T-helper 17 cell (primary cell): ENCODE data around the gene OBSL1. TPM values are rescaled to one million over a fixed set of nuclear protein-coding genes. Genes with fewer than 3 reads are reported as not detected.

Experiments
- ATAC-seq: fragments of 150-1000 bp; cut with Tn5 transposase; 2 replicates; pipeline ENCODE4 v1.10.0; 2021; ENCODE audit warnings: mild to moderate bottlenecking, moderate library complexity
- DNase-seq, 3 donors: peaks; one replicate each; pipeline versions ENCODE4 v3.0.0 to v3.0.0-alpha.2; 2020 to 2021
- H3K9me3 ChIP-seq: one replicate; pipeline ENCODE4 v1.7.0; 2013; ENCODE audit warnings: low read length, mild to moderate bottlenecking; ENCODE audit not compliant: control insufficient read depth, poor library complexity, severe bottlenecking
- H3K27ac Mint-ChIP-seq: one replicate; pipeline ENCODE4 v1.8.0; 2022; ENCODE audit warnings: mild to moderate bottlenecking, moderate library complexity, mixed read lengths
- H3K27me3 Mint-ChIP-seq: one replicate; pipeline ENCODE4 v1.8.0; 2022; ENCODE audit warnings: mixed read lengths
- H3K36me3 Mint-ChIP-seq: one replicate; pipeline ENCODE4 v1.8.0; 2022; ENCODE audit warnings: low read depth, mixed read lengths
- H3K4me1 Mint-ChIP-seq: one replicate; pipeline ENCODE4 v1.8.0; 2022; ENCODE audit warnings: mild to moderate bottlenecking, mixed read lengths
- H3K4me3 Mint-ChIP-seq: one replicate; pipeline ENCODE4 v1.8.0; 2022; ENCODE audit warnings: mild to moderate bottlenecking, moderate library complexity, mixed read lengths
- total RNA-seq, 4 donors: library from RNA in 2 of 4; stranded (reverse) in 2 of 4; gene quantifications; one replicate each; pipeline ENCODE4 v1.2.3 and lab custom pipeline; 2022 to 2026

The OBSL1 gene
- total RNA-seq, 2 donors from 2014 or later = 0.67 to 1.1 TPM

GRCh38 chr2:219609149-219609750 is 37.9 kb upstream of the OBSL1 start:
- Mint-ChIP-seq H3K27ac (no peak overlapping the region), H3K27me3 (no peaks in the 10 kb centered on the region), H3K36me3 (peaks cover 12% of the 10 kb centered on the region), H3K4me3 (no peak overlapping the region), H3K4me1 (peaks cover 12% of the 10 kb centered on the region)
- H3K9me3 ChIP-seq = no peaks in the 10 kb centered on the region
- no peak for DNase-seq
- ATAC-seq = no peak

GRCh38 chr2:219608399-219608964 is 37.1 kb upstream of the OBSL1 start:
- H3K27ac Mint-ChIP-seq = no peak overlapping the region
- no peaks in the 10 kb centered on the region for H3K9me3 ChIP-seq
- no peaks in the 10 kb centered on the region for H3K27me3 Mint-ChIP-seq
- peaks cover 14% of the 10 kb centered on the region for H3K4me1 Mint-ChIP-seq
- no peak for DNase-seq
- no peak for ATAC-seq
- peaks cover 14% of the 10 kb centered on the region for H3K36me3 Mint-ChIP-seq
- H3K4me3 Mint-ChIP-seq = no peak overlapping the region

- DNase-seq (no peak), ATAC-seq (no peak)
- no peaks in the 10 kb centered on the region for H3K27me3 Mint-ChIP-seq
- H3K4me3 Mint-ChIP-seq = no peak overlapping the region
- H3K9me3 ChIP-seq = no peaks in the 10 kb centered on the region
- peaks cover 14% of the 10 kb centered on the region for H3K36me3 Mint-ChIP-seq
- H3K27ac Mint-ChIP-seq = no peak overlapping the region
- peaks cover 14% of the 10 kb centered on the region for H3K4me1 Mint-ChIP-seq
Observed at GRCh38 chr2:219607931-219608330, 36.6 kb upstream of the OBSL1 start.

- no peak overlapping the region for H3K4me3 Mint-ChIP-seq
- H3K4me1 Mint-ChIP-seq = peaks cover 4% of the 10 kb centered on the region
- no peaks in the 10 kb centered on the region for H3K27me3 Mint-ChIP-seq
- no peak overlapping the region for H3K27ac Mint-ChIP-seq
- DNase-seq (no peak), ATAC-seq (no peak)
- H3K9me3 ChIP-seq = no peaks in the 10 kb centered on the region
- peaks cover 21% of the 10 kb centered on the region for H3K36me3 Mint-ChIP-seq
Observed at GRCh38 chr2:219605607-219605954, 34.2 kb upstream of the OBSL1 start.

GRCh38 chr2:219603771-219604170 is 32.4 kb upstream of the OBSL1 start:
- H3K9me3 ChIP-seq = no peaks in the 10 kb centered on the region
- no peak overlapping the region for H3K4me3 Mint-ChIP-seq
- peaks cover 22% of the 10 kb centered on the region for H3K36me3 Mint-ChIP-seq
- H3K27ac Mint-ChIP-seq = peak overlapping the region; percentile 60
- H3K4me1 Mint-ChIP-seq = peaks cover 8% of the 10 kb centered on the region
- DNase-seq = no peak
- peak; percentile 36 for ATAC-seq
- no peaks in the 10 kb centered on the region for H3K27me3 Mint-ChIP-seq

- no peak for DNase-seq
- peaks cover 7% of the 10 kb centered on the region for H3K27me3 Mint-ChIP-seq
- H3K36me3 Mint-ChIP-seq = peaks cover 12% of the 10 kb centered on the region
- peak overlapping the region; percentile 95 for H3K4me3 Mint-ChIP-seq
- peaks cover 14% of the 10 kb centered on the region for H3K4me1 Mint-ChIP-seq
- no peaks in the 10 kb centered on the region for H3K9me3 ChIP-seq
- ATAC-seq = no peak
- H3K27ac Mint-ChIP-seq = peak overlapping the region; percentile 94
Observed at GRCh38 chr2:219598308-219599078, 27.2 kb upstream of the OBSL1 start.

GRCh38 chr2:219597552-219598307 is 26.4 kb upstream of the OBSL1 start, which contains the start of gene STK11IP:
Gene STK11IP (plus strand): TSS chr2:219597857. CDS start chr2:219598120, 263 bp downstream.
- H3K9me3 ChIP-seq = no peaks in the 10 kb centered on the region
- Mint-ChIP-seq H3K36me3 (peaks cover 12% of the 10 kb centered on the region), H3K27ac (peak within 1 kb of the TSS; percentile 94), H3K27me3 (peaks cover 14% of the 10 kb centered on the region), H3K4me3 (peak within 1 kb of the TSS; percentile 95), H3K4me1 (peaks cover 14% of the 10 kb centered on the region)
- DNase-seq = peak; percentile 72 to 81 (median 79)
- peak; percentile 91 for ATAC-seq

GRCh38 chr2:219596954-219597551 is 25.7 kb upstream of the OBSL1 start:
- peaks cover 8% of the 10 kb centered on the region for H3K36me3 Mint-ChIP-seq
- peaks cover 14% of the 10 kb centered on the region for H3K4me1 Mint-ChIP-seq
- peak; percentile 3 for ATAC-seq
- peak overlapping the region; percentile 95 for H3K4me3 Mint-ChIP-seq
- peak overlapping the region; percentile 94 for H3K27ac Mint-ChIP-seq
- peaks cover 19% of the 10 kb centered on the region for H3K27me3 Mint-ChIP-seq
- DNase-seq = no peak
- no peaks in the 10 kb centered on the region for H3K9me3 ChIP-seq

- Mint-ChIP-seq H3K4me1 (peaks cover 11% of the 10 kb centered on the region), H3K4me3 (no peak overlapping the region), H3K36me3 (peaks cover 2% of the 10 kb centered on the region), H3K27ac (no peak overlapping the region), H3K27me3 (peaks cover 23% of the 10 kb centered on the region)
- DNase-seq = no peak
- no peaks in the 10 kb centered on the region for H3K9me3 ChIP-seq
- no peak for ATAC-seq
Observed at GRCh38 chr2:219595256-219595655, 23.9 kb upstream of the OBSL1 start.

GRCh38 chr2:219593154-219593553 is 21.8 kb upstream of the OBSL1 start:
- H3K9me3 ChIP-seq = no peaks in the 10 kb centered on the region
- ATAC-seq (no peak), DNase-seq (no peak)
- Mint-ChIP-seq H3K4me1 (peaks cover 5% of the 10 kb centered on the region), H3K4me3 (no peak overlapping the region), H3K36me3 (peaks cover 2% of the 10 kb centered on the region), H3K27ac (no peak overlapping the region), H3K27me3 (peaks cover 26% of the 10 kb centered on the region)

- H3K4me3 Mint-ChIP-seq = no peak overlapping the region
- ATAC-seq = no peak
- H3K9me3 ChIP-seq = no peaks in the 10 kb centered on the region
- H3K4me1 Mint-ChIP-seq = peaks cover 2% of the 10 kb centered on the region
- peaks cover 2% of the 10 kb centered on the region for H3K36me3 Mint-ChIP-seq
- H3K27ac Mint-ChIP-seq = no peak overlapping the region
- peaks cover 30% of the 10 kb centered on the region for H3K27me3 Mint-ChIP-seq
- DNase-seq = no peak
Observed at GRCh38 chr2:219592736-219593135, 21.4 kb upstream of the OBSL1 start.

- Mint-ChIP-seq H3K27me3 (peaks cover 45% of the 10 kb centered on the region), H3K27ac (no peak overlapping the region), H3K36me3 (peaks cover 2% of the 10 kb centered on the region), H3K4me3 (no peak overlapping the region), H3K4me1 (no peaks in the 10 kb centered on the region)
- no peak for ATAC-seq
- H3K9me3 ChIP-seq = no peaks in the 10 kb centered on the region
- no peak for DNase-seq
Observed at GRCh38 chr2:219591091-219591490, 19.8 kb upstream of the OBSL1 start.

- Mint-ChIP-seq H3K27ac (no peak overlapping the region), H3K27me3 (peaks cover 40% of the 10 kb centered on the region), H3K4me1 (peaks cover 2% of the 10 kb centered on the region), H3K36me3 (no peaks in the 10 kb centered on the region), H3K4me3 (no peak overlapping the region)
- H3K9me3 ChIP-seq = no peaks in the 10 kb centered on the region
- ATAC-seq (no peak), DNase-seq (no peak)
Observed at GRCh38 chr2:219581346-219581745, 10.0 kb upstream of the OBSL1 start.
